Measurements from ENCODE around the gene CXCL8.

- no peak for TF ChIP-seq POLR2A (IDR thresholded peaks at IDR 0.05)
- TF ChIP-seq CTCF (IDR thresholded peaks at IDR 0.05) = no peak
- TF ChIP-seq EP300 (IDR thresholded peaks at IDR 0.05) = no peak
Observed at GRCh38 chr4:73772363-73772762, 32.0 kb downstream of the CXCL8 start.

Data from gastroesophageal sphincter (tissue), 3 donors.